Endothelial cell of umbilical vein (primary cell): ENCODE measurements around the gene SEMA3A.

ENCODE experiments used
- POLR2AphosphoS5 ChIP-seq: IDR thresholded peaks from 2 replicates; pipeline ENCODE4 v1.6.1; 2012; ENCODE audit warnings: low read depth, mild to moderate bottlenecking, control low read depth, low read length, moderate library complexity; ENCODE audit not compliant: insufficient read depth
- TF ChIP-seq, protein P1 (sequence below), 2 donors: IDR thresholded peaks; 1 replicate in 1 of 2; 2 replicates in 1 of 2; pipeline ENCODE4 v1.5.1; 2011; ENCODE audit warnings: low read length in 2 of 2, mild to moderate bottlenecking in 2 of 2, moderate library complexity in 2 of 2, control low read depth in 1 of 2, inconsistent platforms in 1 of 2, low read depth in 1 of 2; ENCODE audit not compliant: insufficient read depth in 1 of 2; ENCODE audit errors: extremely low read depth in 1 of 2

DNA sequence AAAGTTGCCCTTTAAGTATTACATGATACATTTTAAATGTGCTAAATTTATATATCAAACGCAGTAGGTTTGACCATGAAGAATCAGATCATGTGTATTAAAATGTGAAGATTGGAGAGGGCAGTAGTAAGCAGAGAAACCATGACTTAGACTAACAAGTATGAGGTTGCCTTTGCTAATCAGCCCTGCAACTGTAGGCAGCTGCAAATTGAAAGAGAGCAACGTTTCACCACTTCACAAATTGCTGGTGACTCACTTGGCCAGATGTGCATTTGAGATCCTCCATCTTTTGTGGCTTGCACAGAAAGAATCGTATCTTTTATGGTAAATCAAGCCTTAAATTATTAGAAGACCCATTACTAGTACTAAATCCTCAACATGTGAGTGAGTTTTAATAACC lies 10.1 kb upstream of the SEMA3A start:
- TF ChIP-seq POLR2AphosphoS5: no peak
- TF ChIP-seq, protein P1, sequence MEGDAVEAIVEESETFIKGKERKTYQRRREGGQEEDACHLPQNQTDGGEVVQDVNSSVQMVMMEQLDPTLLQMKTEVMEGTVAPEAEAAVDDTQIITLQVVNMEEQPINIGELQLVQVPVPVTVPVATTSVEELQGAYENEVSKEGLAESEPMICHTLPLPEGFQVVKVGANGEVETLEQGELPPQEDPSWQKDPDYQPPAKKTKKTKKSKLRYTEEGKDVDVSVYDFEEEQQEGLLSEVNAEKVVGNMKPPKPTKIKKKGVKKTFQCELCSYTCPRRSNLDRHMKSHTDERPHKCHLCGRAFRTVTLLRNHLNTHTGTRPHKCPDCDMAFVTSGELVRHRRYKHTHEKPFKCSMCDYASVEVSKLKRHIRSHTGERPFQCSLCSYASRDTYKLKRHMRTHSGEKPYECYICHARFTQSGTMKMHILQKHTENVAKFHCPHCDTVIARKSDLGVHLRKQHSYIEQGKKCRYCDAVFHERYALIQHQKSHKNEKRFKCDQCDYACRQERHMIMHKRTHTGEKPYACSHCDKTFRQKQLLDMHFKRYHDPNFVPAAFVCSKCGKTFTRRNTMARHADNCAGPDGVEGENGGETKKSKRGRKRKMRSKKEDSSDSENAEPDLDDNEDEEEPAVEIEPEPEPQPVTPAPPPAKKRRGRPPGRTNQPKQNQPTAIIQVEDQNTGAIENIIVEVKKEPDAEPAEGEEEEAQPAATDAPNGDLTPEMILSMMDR (IDR thresholded peaks at IDR 0.05; ENCODE audit: extremely low read depth in 1 of 2, insufficient read depth in 1 of 2, low read depth in 1 of 2, low read length in 2 of 2): no peak
